Measurements from ENCODE around the gene LYPD6B. TPM values are rescaled to one million over a fixed set of nuclear protein-coding genes. Genes with fewer than 3 reads are reported as not detected.
A peak's percentile ranks its signal among the peaks of the same experiment; 100 is the strongest.

LYPD6B gene
- total RNA-seq, 1 experiment from 2014 or later: 6.1 TPM

- intact Hi-C loops (cut with micrococcal nuclease): no loop called here
- no peaks in the 10 kb centered on the region for H3K27me3 ChIP-seq (ENCODE audit: insufficient read depth, low read length)
- no peaks in the 10 kb centered on the region; a peak in 1 of 4 replicates for H3K9me3 ChIP-seq (ENCODE audit: control insufficient read depth in 1 of 2, insufficient read depth in 1 of 2, low read depth in 1 of 2, low read length in 2 of 2)
- POLR2A ChIA-PET: no interaction called here
- RAD21 ChIA-PET (ENCODE audit: low non-redundant PET in 1 of 2, low total read pairs in 2 of 2, uncharacterized antibody in 2 of 2, unreplicated experiment in 2 of 2): no interaction called here
- DNase-seq (ENCODE audit: low read depth, low spot score) (peak; percentile 83), ATAC-seq (peak; percentile 86)
- no TSS peak for BruUV-seq (replicated peaks)
- CTCF ChIA-PET: no interaction called here
- H3K36me3 ChIP-seq (ENCODE audit: control insufficient read depth in 1 of 2, insufficient read depth in 2 of 2, low read length in 2 of 2): no peaks in the 10 kb centered on the region
- H3K9me2 ChIP-seq (ENCODE audit: insufficient read depth): no peaks in the 10 kb centered on the region
- peak overlapping the region; percentile 83 for H2AFZ ChIP-seq (ENCODE audit: low read depth, low read length, poor library complexity, severe bottlenecking)
- H3K4me1 ChIP-seq (ENCODE audit: control insufficient read depth in 1 of 2, insufficient read depth in 2 of 2, low read length in 2 of 2): peaks cover 32 to 41% of the 10 kb centered on the region in 2 experiments
- no peaks in the 10 kb centered on the region for H4K20me1 ChIP-seq (ENCODE audit: insufficient read depth)
- peak overlapping the region in 1 of 2 experiments; percentile 32; a peak in 2 of 4 replicates for H3K4me3 ChIP-seq (replicated peaks in 1 of 2; ENCODE audit: low read depth in 1 of 2, low read length in 2 of 2)
- no peak overlapping the region for H3K9ac ChIP-seq (ENCODE audit: low read length)
- H3K4me2 ChIP-seq (ENCODE audit: low read length): peak overlapping the region; percentile 71
- TF ChIP-seq FOSL1 (IDR thresholded peaks at IDR 0.05; ENCODE audit: low read depth) (peak; percentile 97), CEBPB (IDR thresholded peaks at IDR 0.05; ENCODE audit: low read depth) (peak; percentile 71), SIN3A (IDR thresholded peaks at IDR 0.05; ENCODE audit: low read depth) (peak; percentile 62), CBX3 (IDR thresholded peaks at IDR 0.05; ENCODE audit: low read depth) (peak; percentile 96), EGR1 (IDR thresholded peaks at IDR 0.05; ENCODE audit: low read depth) (peak; percentile 28; the same call in 1 of the 2 replicates), SRF (IDR thresholded peaks at IDR 0.05; ENCODE audit: low read depth) (peak; percentile 48; the same call in 1 of the 2 replicates), MAX (IDR thresholded peaks at IDR 0.05) (no peak; the same call in 1 of the 2 replicates), YY1 (IDR thresholded peaks at IDR 0.05; ENCODE audit: extremely low read depth, insufficient replicate concordance, low read depth, low read length) (peak; percentile 54), JUND (IDR thresholded peaks at IDR 0.05) (peak; percentile 98), ATF3 (IDR thresholded peaks at IDR 0.05) (peak; percentile 68), SP1 (IDR thresholded peaks at IDR 0.05; ENCODE audit: low read depth) (peak; percentile 93), ELF1 (IDR thresholded peaks at IDR 0.05; ENCODE audit: borderline replicate concordance, low read depth) (no peak), POLR2AphosphoS5 (IDR thresholded peaks at IDR 0.05; ENCODE audit: low read depth, low read length) (peak; percentile 47; the same call in 1 of the 2 replicates), TCF7L2 (IDR thresholded peaks at IDR 0.05; ENCODE audit: borderline replicate concordance, extremely low read depth, insufficient read depth, insufficient read length) (peak; percentile 57)
- TF ChIP-seq, protein P1, sequence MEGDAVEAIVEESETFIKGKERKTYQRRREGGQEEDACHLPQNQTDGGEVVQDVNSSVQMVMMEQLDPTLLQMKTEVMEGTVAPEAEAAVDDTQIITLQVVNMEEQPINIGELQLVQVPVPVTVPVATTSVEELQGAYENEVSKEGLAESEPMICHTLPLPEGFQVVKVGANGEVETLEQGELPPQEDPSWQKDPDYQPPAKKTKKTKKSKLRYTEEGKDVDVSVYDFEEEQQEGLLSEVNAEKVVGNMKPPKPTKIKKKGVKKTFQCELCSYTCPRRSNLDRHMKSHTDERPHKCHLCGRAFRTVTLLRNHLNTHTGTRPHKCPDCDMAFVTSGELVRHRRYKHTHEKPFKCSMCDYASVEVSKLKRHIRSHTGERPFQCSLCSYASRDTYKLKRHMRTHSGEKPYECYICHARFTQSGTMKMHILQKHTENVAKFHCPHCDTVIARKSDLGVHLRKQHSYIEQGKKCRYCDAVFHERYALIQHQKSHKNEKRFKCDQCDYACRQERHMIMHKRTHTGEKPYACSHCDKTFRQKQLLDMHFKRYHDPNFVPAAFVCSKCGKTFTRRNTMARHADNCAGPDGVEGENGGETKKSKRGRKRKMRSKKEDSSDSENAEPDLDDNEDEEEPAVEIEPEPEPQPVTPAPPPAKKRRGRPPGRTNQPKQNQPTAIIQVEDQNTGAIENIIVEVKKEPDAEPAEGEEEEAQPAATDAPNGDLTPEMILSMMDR (IDR thresholded peaks at IDR 0.05 in 2 of 3, conservative IDR thresholded peaks at IDR 0.05 in 1 of 3; ENCODE audit: borderline replicate concordance in 1 of 3, insufficient read depth in 1 of 3, low read depth in 2 of 3, low read length in 2 of 3): no peak
- peak overlapping the region; percentile 38; the same call in 1 of the 2 replicates for H3K27ac ChIP-seq (ENCODE audit: low read depth, low read length)
- no peaks in the 10 kb centered on the region for H3K79me2 ChIP-seq (ENCODE audit: insufficient read depth, low read length)
Observed at GRCh38 chr2:149169656-149170055, 131.2 kb downstream of the LYPD6B start.
